ENCODE results near the gene ICE1.

- TF ChIP-seq, protein P1, sequence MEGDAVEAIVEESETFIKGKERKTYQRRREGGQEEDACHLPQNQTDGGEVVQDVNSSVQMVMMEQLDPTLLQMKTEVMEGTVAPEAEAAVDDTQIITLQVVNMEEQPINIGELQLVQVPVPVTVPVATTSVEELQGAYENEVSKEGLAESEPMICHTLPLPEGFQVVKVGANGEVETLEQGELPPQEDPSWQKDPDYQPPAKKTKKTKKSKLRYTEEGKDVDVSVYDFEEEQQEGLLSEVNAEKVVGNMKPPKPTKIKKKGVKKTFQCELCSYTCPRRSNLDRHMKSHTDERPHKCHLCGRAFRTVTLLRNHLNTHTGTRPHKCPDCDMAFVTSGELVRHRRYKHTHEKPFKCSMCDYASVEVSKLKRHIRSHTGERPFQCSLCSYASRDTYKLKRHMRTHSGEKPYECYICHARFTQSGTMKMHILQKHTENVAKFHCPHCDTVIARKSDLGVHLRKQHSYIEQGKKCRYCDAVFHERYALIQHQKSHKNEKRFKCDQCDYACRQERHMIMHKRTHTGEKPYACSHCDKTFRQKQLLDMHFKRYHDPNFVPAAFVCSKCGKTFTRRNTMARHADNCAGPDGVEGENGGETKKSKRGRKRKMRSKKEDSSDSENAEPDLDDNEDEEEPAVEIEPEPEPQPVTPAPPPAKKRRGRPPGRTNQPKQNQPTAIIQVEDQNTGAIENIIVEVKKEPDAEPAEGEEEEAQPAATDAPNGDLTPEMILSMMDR (IDR thresholded peaks at IDR 0.05; ENCODE audit: borderline replicate concordance, extremely low read depth, low read length, poor library complexity, severe bottlenecking): no peak
- no peak for TF ChIP-seq EZH2 (IDR thresholded peaks at IDR 0.05; ENCODE audit: borderline replicate concordance, low read depth, low read length, severe bottlenecking)
Measured at GRCh38 chr5:5521029-5521428, 98.6 kb downstream of the ICE1 start.
